Esophagus muscularis mucosa (tissue), 4 donors: ENCODE data around the gene DNAH17. TPM values are rescaled to one million over a fixed set of nuclear protein-coding genes. Genes with fewer than 3 reads are reported as not detected.

Experiments
- DNase-seq: peaks from one replicate; pipeline ENCODE4 v3.0.0-alpha.2; 2017; ENCODE audit errors: extremely low spot score
- H3K27ac ChIP-seq, 4 donors: fragments of 200-600 bp; sonication (generic); replicated peaks in 1 of 4; 1 replicate in 3 of 4; 2 replicates in 1 of 4; pipeline ENCODE4 v1.5.1; 2016 to 2019; ENCODE audit warnings: mild to moderate bottlenecking in 1 of 4
- H3K27me3 ChIP-seq, 4 donors: fragments of 200-600 bp; sonication (generic); one replicate each; pipeline versions ENCODE4 v1.5.1 to v1.6.0; 2016 to 2019
- H3K36me3 ChIP-seq, 4 donors: fragments of 200-600 bp; sonication (generic); one replicate each; pipeline ENCODE4 v1.5.1; 2016 to 2019
- H3K4me1 ChIP-seq, 4 donors: fragments of 200-600 bp; sonication (generic); one replicate each; pipeline ENCODE4 v1.5.1; 2016 to 2019
- H3K4me3 ChIP-seq, 4 donors: fragments of 200-600 bp; sonication (generic); 1 replicate in 2 of 4; 2 replicates in 2 of 4; pipeline ENCODE4 v1.5.1; 2016 to 2019; ENCODE audit warnings: mild to moderate bottlenecking in 4 of 4, moderate library complexity in 1 of 4
- H3K9me3 ChIP-seq, 4 donors: fragments of 200-600 bp; sonication (generic); 1 replicate in 3 of 4; 2 replicates in 1 of 4; pipeline ENCODE4 v1.5.1; 2016 to 2019
- CTCF ChIP-seq, 3 experiments: fragments of 200-600 bp in 2 of 3; fragments of 450-650 bp in 1 of 3; sonication (generic) in 2 of 3; IDR thresholded peaks; one replicate each; pipeline ENCODE4 v1.5.1; 2017 to 2019; ENCODE audit warnings: antibody characterized with exemption in 3 of 3, mild to moderate bottlenecking in 2 of 3, moderate library complexity in 1 of 3
- EP300 ChIP-seq: sonication (generic); formaldehyde crosslinking; IDR thresholded peaks from one replicate; pipeline ENCODE4 v1.6.1; 2017; ENCODE audit warnings: antibody characterized with exemption
- POLR2A ChIP-seq: fragments of 450-650 bp; IDR thresholded peaks from one replicate; pipeline ENCODE4 v1.6.1; 2017; ENCODE audit warnings: antibody characterized with exemption, moderate library complexity, mild to moderate bottlenecking, low read depth
- POLR2AphosphoS5 ChIP-seq, 2 donors: sonication (generic); formaldehyde crosslinking; IDR thresholded peaks; one replicate each; pipeline ENCODE4 v1.6.1; 2017; ENCODE audit warnings: antibody characterized with exemption in 2 of 2
- WGBS: methylation state at CpG from one replicate; pipeline ENCODE4 v1.1.5; 2018; 5-methylcytosine and 5-hydroxymethylcytosine counted together
- intact Hi-C: fragments of 100-400 bp; cut with DNase I; formaldehyde crosslinking; loops from one replicate; pipeline ENCODE4 v1.15.1; 2023
- total RNA-seq, 4 donors: library from RNA; depleted of rRNA; stranded (reverse); fragments of >200 nt; gene quantifications; one replicate each; pipeline versions ENCODE4 v1.1.0 to v1.2.1, GENCODE V29; 2016

DNAH17 gene
- total RNA-seq, 4 donors from 2014 or later, result not detected

- TF ChIP-seq POLR2A (no peak), POLR2AphosphoS5 (IDR thresholded peaks at IDR 0.05) (no peak), EP300 (no peak), CTCF (IDR thresholded peaks at IDR 0.05) (no peak)
- no peak for DNase-seq
- intact Hi-C loops, result no loop called here
- Histone ChIP-seq H3K4me3 (no peak overlapping the region), H3K27ac (peak overlapping the region in 2 of 4 donors; percentile 18 to 45), H3K9me3 (no peaks in the 10 kb centered on the region), H3K36me3 (no peaks in the 10 kb centered on the region), H3K27me3 (peaks cover 0 to 15% (median 0%) of the 10 kb centered on the region in 4 donors), H3K4me1 (peaks cover 0 to 5% (median 0%) of the 10 kb centered on the region in 4 donors)
- 94% methylated on average over 7 of the region's 7 CpGs for WGBS
Measured at GRCh38 chr17:78562734-78563133, 14.5 kb downstream of the DNAH17 start.

- no peak overlapping the region for H3K4me3 ChIP-seq
- intact Hi-C loops, result no loop called here
- no peaks in the 10 kb centered on the region for H3K9me3 ChIP-seq
- peaks cover 0 to 15% (median 0%) of the 10 kb centered on the region in 4 donors for H3K27me3 ChIP-seq
- H3K36me3 ChIP-seq, result no peaks in the 10 kb centered on the region
- WGBS, result 98% methylated on average over 7 of the region's 10 CpGs
- H3K27ac ChIP-seq, result no peak overlapping the region
- DNase-seq, result no peak
- peaks cover 0 to 5% (median 0%) of the 10 kb centered on the region in 4 donors for H3K4me1 ChIP-seq
- no peak for TF ChIP-seq POLR2AphosphoS5 (IDR thresholded peaks at IDR 0.05)
- no peak for TF ChIP-seq CTCF (IDR thresholded peaks at IDR 0.05)
- TF ChIP-seq POLR2A, result no peak
- TF ChIP-seq EP300, result no peak
Measured at GRCh38 chr17:78561166-78561565, 16.0 kb downstream of the DNAH17 start.

- peaks cover 0 to 15% (median 0%) of the 10 kb centered on the region in 4 donors for H3K27me3 ChIP-seq
- intact Hi-C loops, result no loop called here
- H3K4me1 ChIP-seq, result peaks cover 0 to 5% (median 0%) of the 10 kb centered on the region in 4 donors
- H3K9me3 ChIP-seq, result no peaks in the 10 kb centered on the region
- DNase-seq, result no peak
- TF ChIP-seq POLR2A (no peak), POLR2AphosphoS5 (IDR thresholded peaks at IDR 0.05) (no peak), EP300 (no peak), CTCF (IDR thresholded peaks at IDR 0.05) (no peak)
- no peak overlapping the region for H3K4me3 ChIP-seq
- H3K36me3 ChIP-seq, result no peaks in the 10 kb centered on the region
- H3K27ac ChIP-seq, result no peak overlapping the region
- 96% methylated on average over 17 of the region's 22 CpGs for WGBS
Measured at GRCh38 chr17:78560731-78561130, 16.5 kb downstream of the DNAH17 start.

GRCh38 chr17:78559749-78560368 lies 17.3 kb downstream of the DNAH17 start:
- intact Hi-C loops, result no loop called here
- no peak for TF ChIP-seq POLR2A
- no peak for TF ChIP-seq EP300
- TF ChIP-seq POLR2AphosphoS5 (IDR thresholded peaks at IDR 0.05), result no peak
- TF ChIP-seq CTCF (IDR thresholded peaks at IDR 0.05), result no peak
- H3K4me3 ChIP-seq, result no peak overlapping the region
- H3K27ac ChIP-seq, result no peak overlapping the region
- 71% methylated on average over 17 of the region's 17 CpGs for WGBS
- no peaks in the 10 kb centered on the region for H3K36me3 ChIP-seq
- H3K4me1 ChIP-seq, result peaks cover 0 to 5% (median 0%) of the 10 kb centered on the region in 4 donors
- no peak for DNase-seq
- H3K27me3 ChIP-seq, result peaks cover 0 to 15% (median 0%) of the 10 kb centered on the region in 4 donors
- H3K9me3 ChIP-seq, result no peaks in the 10 kb centered on the region

GRCh38 chr17:78558989-78559388 lies 18.2 kb downstream of the DNAH17 start:
- DNase-seq, result no peak
- WGBS, result 92% methylated on average over 5 of the region's 5 CpGs

More at GRCh38 chr17:78558989-78559388, 18.2 kb downstream of the DNAH17 start:
- Histone ChIP-seq H3K36me3 (no peaks in the 10 kb centered on the region), H3K9me3 (no peaks in the 10 kb centered on the region), H3K27me3 (peaks cover 0 to 14% (median 0%) of the 10 kb centered on the region in 4 donors), H3K27ac (no peak overlapping the region), H3K4me1 (peaks cover 0 to 5% (median 0%) of the 10 kb centered on the region in 4 donors), H3K4me3 (no peak overlapping the region)
- intact Hi-C loops, result no loop called here
- no peak for TF ChIP-seq EP300
- TF ChIP-seq POLR2A, result no peak
- TF ChIP-seq POLR2AphosphoS5 (IDR thresholded peaks at IDR 0.05), result no peak
- no peak for TF ChIP-seq CTCF (IDR thresholded peaks at IDR 0.05)
